Brain microvascular endothelial cell (primary cell): ENCODE results near the gene SH3BGR.

Experiments used
- DNase-seq: peaks from one replicate; pipeline ENCODE4 v3.0.0-alpha.2; 2020
- H3K27ac ChIP-seq: fragments of 250-450 bp; sonication (Bioruptor Pico); 2 replicates; pipeline ENCODE4 v1.5.1; 2020; ENCODE audit warnings: mild to moderate bottlenecking, moderate library complexity
- H3K27me3 ChIP-seq: fragments of 250-450 bp; sonication (Bioruptor Pico); replicated peaks from 2 replicates; pipeline ENCODE4 v1.5.1; 2020; ENCODE audit warnings: mild to moderate bottlenecking
- H3K36me3 ChIP-seq: fragments of 250-450 bp; sonication (Bioruptor Pico); replicated peaks from 2 replicates; pipeline ENCODE4 v1.5.1; 2020; ENCODE audit warnings: mild to moderate bottlenecking
- H3K4me3 ChIP-seq: 2 replicates; pipeline ENCODE4 v1.5.1; 2011; ENCODE audit warnings: low read depth, mild to moderate bottlenecking, control low read depth, low read length, moderate library complexity
- CTCF ChIP-seq: IDR thresholded peaks from 2 replicates; pipeline ENCODE4 v1.5.1; 2011; ENCODE audit warnings: low read depth, mild to moderate bottlenecking, moderate library complexity, low read length, control low read depth, inconsistent platforms; ENCODE audit errors: missing control alignments
- in situ Hi-C: cut with HindIII; loops from 2 replicates; pipeline ENCODE4 v1.10.0; 2017; ENCODE audit warnings: low sequenced_read_pairs, low pct_ligation_motif_present

The SH3BGR gene

GRCh38 chr21:39527664-39528381, 76.1 kb downstream of the SH3BGR start:
- no peak for DNase-seq
- H3K27me3 ChIP-seq = no peaks in the 10 kb centered on the region
- no peaks in the 10 kb centered on the region for H3K36me3 ChIP-seq
- no peak overlapping the region for H3K27ac ChIP-seq
- TF ChIP-seq CTCF = no peak
- H3K4me3 ChIP-seq = no peak overlapping the region
- in situ Hi-C loops = no loop called here

- H3K36me3 ChIP-seq = no peaks in the 10 kb centered on the region
- no peak overlapping the region for H3K4me3 ChIP-seq
- TF ChIP-seq CTCF = no peak
- no peaks in the 10 kb centered on the region for H3K27me3 ChIP-seq
- DNase-seq = no peak
- no peak overlapping the region for H3K27ac ChIP-seq
- in situ Hi-C loops = no loop called here
Observed at GRCh38 chr21:39529026-39529425, 77.3 kb downstream of the SH3BGR start.

GRCh38 chr21:39531064-39531463, 79.3 kb downstream of the SH3BGR start:
- H3K27ac ChIP-seq = no peak overlapping the region
- no peaks in the 10 kb centered on the region for H3K27me3 ChIP-seq
- DNase-seq = no peak
- H3K36me3 ChIP-seq = no peaks in the 10 kb centered on the region
- no peak overlapping the region for H3K4me3 ChIP-seq
- in situ Hi-C loops = no loop called here
- TF ChIP-seq CTCF = no peak

- Histone ChIP-seq H3K36me3 (no peaks in the 10 kb centered on the region), H3K4me3 (no peak overlapping the region), H3K27me3 (no peaks in the 10 kb centered on the region), H3K27ac (no peak overlapping the region)
- in situ Hi-C loops = no loop called here
- no peak for TF ChIP-seq CTCF
- no peak for DNase-seq
Observed at GRCh38 chr21:39531840-39532239, 80.1 kb downstream of the SH3BGR start.

GRCh38 chr21:39533545-39534380, 82.0 kb downstream of the SH3BGR start:
- no peak for TF ChIP-seq CTCF
- Histone ChIP-seq H3K4me3 (no peak overlapping the region), H3K27me3 (no peaks in the 10 kb centered on the region), H3K27ac (no peak overlapping the region), H3K36me3 (no peaks in the 10 kb centered on the region)
- in situ Hi-C loops = no loop called here
- DNase-seq = no peak
